B cell (primary cell): ENCODE results near the gene DLG2. TPM values are rescaled to one million over a fixed set of nuclear protein-coding genes. Genes with fewer than 3 reads are reported as not detected.

Experiments
- ATAC-seq: fragments of 200-7000 bp; cut with Tn5 transposase; one replicate; pipeline ENCODE4 v1.10.0; 2021; ENCODE audit warnings: low read depth, mild to moderate bottlenecking, moderate number of reproducible peaks, moderate library complexity
- CTCF ChIA-PET: fragments of 350-600 bp; sonication (Branson Sonifier 250); formaldehyde crosslinking; loops from one replicate; lab custom pipeline; 2021; ENCODE audit warnings: antibody characterized with exemption, inconsistent platforms; lab: Charles Lee
- POLR2A ChIA-PET: fragments of 350-600 bp; sonication (Branson Sonifier 250); formaldehyde crosslinking; loops from one replicate; lab custom pipeline; 2021; ENCODE audit warnings: antibody characterized with exemption; lab: Charles Lee
- DNase-seq: peaks from one replicate; pipeline ENCODE4 v3.0.0; 2013
- H2AFZ ChIP-seq: 2 replicates; pipeline ENCODE4 v1.6.1; 2012; ENCODE audit warnings: mild to moderate bottlenecking, low read depth, low read length; ENCODE audit not compliant: insufficient read depth, poor library complexity, severe bottlenecking
- H3K27ac ChIP-seq, 2 donors: 1 replicate in 1 of 2; 2 replicates in 1 of 2; pipeline ENCODE4 v1.5.1; 2012 to 2013; ENCODE audit warnings: low read length in 2 of 2, mild to moderate bottlenecking in 2 of 2, moderate library complexity in 1 of 2
- H3K27me3 ChIP-seq, 4 experiments: fragments of 200-600 bp in 1 of 4; sonication (generic) in 1 of 4; replicated peaks in 1 of 4; 1 replicate in 2 of 4; 2 replicates in 2 of 4; pipeline versions ENCODE4 v1.6.1 to v1.7.0; 2013 to 2016; ENCODE audit warnings: low read length in 3 of 4, mild to moderate bottlenecking in 2 of 4, mixed read lengths in 1 of 4, moderate library complexity in 1 of 4; ENCODE audit not compliant: insufficient read depth in 4 of 4, control insufficient read depth in 3 of 4; ENCODE audit errors: control extremely low read depth in 1 of 4
- H3K36me3 ChIP-seq, 2 experiments: replicated peaks in 1 of 2; 1 replicate in 1 of 2; 2 replicates in 1 of 2; pipeline versions ENCODE4 v1.6.1 to v1.7.1; 2013; ENCODE audit warnings: low read length in 1 of 2; ENCODE audit not compliant: insufficient read depth in 2 of 2, control insufficient read depth in 1 of 2; ENCODE audit errors: control extremely low read depth in 1 of 2, extremely low read depth in 1 of 2
- H3K4me1 ChIP-seq, 2 donors: fragments of 200-600 bp in 1 of 2; sonication (generic) in 1 of 2; 1 replicate in 1 of 2; 2 replicates in 1 of 2; pipeline versions ENCODE4 v1.5.1 to v1.6.1; 2013 to 2017; ENCODE audit warnings: low read length in 2 of 2; ENCODE audit not compliant: control insufficient read depth in 2 of 2, insufficient read depth in 2 of 2
- H3K4me2 ChIP-seq: replicated peaks from 2 replicates; pipeline ENCODE3; 2012; ENCODE audit warnings: mild to moderate bottlenecking, low read depth, low read length; ENCODE audit not compliant: poor library complexity, severe bottlenecking
- H3K4me3 ChIP-seq, 5 experiments: fragments of 200-600 bp in 1 of 5; sonication (generic) in 1 of 5; 1 replicate in 3 of 5; 2 replicates in 2 of 5; pipeline versions ENCODE4 v1.5.1 to v1.7.0; 2011 to 2016; ENCODE audit warnings: low read length in 4 of 5, mild to moderate bottlenecking in 4 of 5, low read depth in 2 of 5, control low read depth in 1 of 5, moderate library complexity in 1 of 5; ENCODE audit not compliant: insufficient read depth in 1 of 5; ENCODE audit errors: control extremely low read depth in 1 of 5, extremely low read depth in 1 of 5
- H3K79me2 ChIP-seq: fragments of 200-600 bp; sonication (generic); one replicate; pipeline ENCODE4 v1.6.0; 2016; ENCODE audit warnings: low read length; ENCODE audit not compliant: control insufficient read depth, insufficient read depth
- H3K9ac ChIP-seq: fragments of 200-600 bp; sonication (generic); 2 replicates; pipeline ENCODE4 v1.6.1; 2017; ENCODE audit warnings: mild to moderate bottlenecking, low read length, moderate library complexity
- H3K9me3 ChIP-seq, 3 donors: one replicate each; pipeline versions ENCODE4 v1.6.1 to v1.7.1; 2013; ENCODE audit warnings: low read length in 2 of 3; ENCODE audit not compliant: control insufficient read depth in 2 of 3, insufficient read depth in 1 of 3; ENCODE audit errors: control extremely low read depth in 1 of 3
- H4K20me1 ChIP-seq: 2 replicates; pipeline ENCODE4 v1.6.0; 2012; ENCODE audit warnings: mild to moderate bottlenecking, low read length; ENCODE audit not compliant: insufficient read depth, control insufficient read depth, poor library complexity, severe bottlenecking
- H3K27ac Mint-ChIP-seq: one replicate; pipeline ENCODE4 v1.8.0; 2021; ENCODE audit warnings: mixed read lengths
- H3K27me3 Mint-ChIP-seq: one replicate; pipeline ENCODE4 v1.8.0; 2021; ENCODE audit warnings: mixed read lengths
- H3K4me1 Mint-ChIP-seq: one replicate; pipeline ENCODE4 v1.8.0; 2021; ENCODE audit warnings: mixed read lengths
- H3K4me3 Mint-ChIP-seq: one replicate; pipeline ENCODE4 v1.8.0; 2021; ENCODE audit warnings: mixed read lengths
- H3K9me3 Mint-ChIP-seq: one replicate; pipeline ENCODE4 v1.8.0; 2022; ENCODE audit warnings: mixed read lengths; ENCODE audit not compliant: insufficient read depth
- CTCF ChIP-seq: fragments of 200-600 bp; IDR thresholded peaks from one replicate; pipeline ENCODE4 v1.8.0; 2022; ENCODE audit warnings: antibody characterized with exemption, mild to moderate bottlenecking
- EZH2 ChIP-seq: IDR thresholded peaks from 2 replicates; pipeline ENCODE4 v1.6.1; 2012; ENCODE audit warnings: borderline replicate concordance, low read depth, mild to moderate bottlenecking, moderate library complexity, low read length; ENCODE audit not compliant: insufficient read depth, poor library complexity, severe bottlenecking
- WGBS: methylation state at CpG from one replicate; pipeline ENCODE4 v1.1.5; 2013; ENCODE audit warnings: missing lambda C conversion rate; ENCODE audit not compliant: insufficient coverage; 5-methylcytosine and 5-hydroxymethylcytosine counted together
- intact Hi-C: fragments of 100-400 bp; cut with micrococcal nuclease; formaldehyde crosslinking; loops from one replicate; pipeline ENCODE4 v1.10.0; 2022
- polyA plus RNA-seq: library from polyadenylated mRNA; depleted of rRNA; stranded (reverse); fragments of >200 nt; gene quantifications from 2 replicates; pipeline ENCODE4 v1.2.3, GENCODE V29; 2012
- total RNA-seq, 2 donors: library from RNA; stranded (reverse); fragments of 120-200 nt in 1 of 2; gene quantifications; 1 replicate in 1 of 2; 2 replicates in 1 of 2; pipeline versions ENCODE4 v1.2.3 to v1.2.4, GENCODE V29; 2013 to 2022

The DLG2 gene
- total and polyA plus RNA-seq, 2 donors (not counting 1 experiment from before 2014, with no cell fraction given), result 0.54 to 5.4 TPM

GRCh38 chr11:84763931-84764330 lies 863.2 kb downstream of the DLG2 start:
- POLR2A ChIA-PET, result no interaction called here
- TF ChIP-seq EZH2 (no peak), CTCF (no peak)
- CTCF ChIA-PET, result no interaction called here
- H3K4me1 Mint-ChIP-seq, result no peaks in the 10 kb centered on the region
- Histone ChIP-seq H2AFZ (no peak overlapping the region), H3K9me3 (no peaks in the 10 kb centered on the region), H3K27me3 (no peaks in the 10 kb centered on the region), H3K4me2 (no peak overlapping the region), H3K36me3 (no peaks in the 10 kb centered on the region), H3K9ac (no peak overlapping the region), H4K20me1 (no peaks in the 10 kb centered on the region), H3K4me1 (no peaks in the 10 kb centered on the region), H3K4me3 (no peak overlapping the region), H3K79me2 (no peaks in the 10 kb centered on the region), H3K27ac (no peak overlapping the region)
- H3K27ac Mint-ChIP-seq, result no peak overlapping the region
- peaks cover 3% of the 10 kb centered on the region for H3K27me3 Mint-ChIP-seq
- ATAC-seq (no peak), DNase-seq (no peak)
- H3K9me3 Mint-ChIP-seq, result no peaks in the 10 kb centered on the region
- H3K4me3 Mint-ChIP-seq, result no peak overlapping the region
- intact Hi-C loops, result no loop called here

- intact Hi-C loops, result no loop called here
- no peak for DNase-seq
- H3K9me3 Mint-ChIP-seq, result no peaks in the 10 kb centered on the region
- no peak for ATAC-seq
- H2AFZ ChIP-seq, result no peak overlapping the region
- ChIA-PET CTCF (no interaction called here), POLR2A (no interaction called here)
- no peaks in the 10 kb centered on the region for H3K4me1 ChIP-seq
- no peaks in the 10 kb centered on the region for H3K27me3 ChIP-seq
- H3K4me2 ChIP-seq, result no peak overlapping the region
- H3K36me3 ChIP-seq, result no peaks in the 10 kb centered on the region
- H3K4me3 ChIP-seq, result no peak overlapping the region
- H3K27ac Mint-ChIP-seq, result no peak overlapping the region
- TF ChIP-seq EZH2, result no peak
- no peak for TF ChIP-seq CTCF
- no peaks in the 10 kb centered on the region for H3K4me1 Mint-ChIP-seq
- H3K9ac ChIP-seq, result no peak overlapping the region
- no peaks in the 10 kb centered on the region for H3K9me3 ChIP-seq
- H3K27ac ChIP-seq, result no peak overlapping the region
- no peak overlapping the region for H3K4me3 Mint-ChIP-seq
- H3K79me2 ChIP-seq, result no peaks in the 10 kb centered on the region
- no peaks in the 10 kb centered on the region for H4K20me1 ChIP-seq
- WGBS, result 100% methylated on average over 2 of the region's 2 CpGs
- no peaks in the 10 kb centered on the region for H3K27me3 Mint-ChIP-seq
These were observed 869.4 kb downstream of the DLG2 start for GRCh38 chr11:84757711-84758110.
